COLO829 (cell line): ENCODE data around the gene ZSWIM5.
"Not testable (repeated sequence)": the region's sequence is repeated elsewhere in the genome, so short reads cannot be mapped to it uniquely, and the experiment has no call there.

Experiments used
- DNase-seq: peaks from one replicate; pipeline ENCODE4 v3.0.0; 2012; ENCODE audit warnings: low spot score

The ZSWIM5 gene

DNA sequence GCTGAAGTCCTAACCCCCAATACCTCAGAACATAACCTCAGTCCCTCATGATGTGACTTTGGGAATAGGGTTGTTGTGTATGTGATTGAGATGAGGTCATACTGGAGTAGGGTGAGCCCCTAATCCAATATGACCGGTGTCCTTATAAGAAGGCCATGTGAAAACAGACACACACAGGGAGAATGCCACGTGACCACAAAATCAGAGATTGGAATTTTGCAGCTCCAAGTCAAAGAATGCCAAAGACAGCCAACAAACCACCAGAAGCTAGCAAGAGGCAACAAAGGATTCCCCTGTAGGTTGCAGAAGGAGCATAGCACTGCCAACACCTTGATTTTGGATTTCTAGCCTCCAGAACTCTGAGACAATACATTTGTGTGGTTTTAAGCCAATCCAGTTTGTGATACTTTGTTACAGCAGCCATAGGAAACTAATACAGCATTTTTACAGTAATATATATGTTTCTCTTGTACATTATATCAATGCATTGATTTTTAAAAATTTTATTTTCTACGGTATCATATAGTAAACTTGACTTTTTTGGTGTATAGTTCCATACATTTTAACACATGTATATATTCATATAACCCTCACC lies 5.4 kb downstream of the ZSWIM5 start:
- no peak for DNase-seq

GRCh38 chr1:45200435-45200834 lies 6.0 kb downstream of the ZSWIM5 start:
- no peak for DNase-seq

GRCh38 chr1:45198185-45198584 lies 8.2 kb downstream of the ZSWIM5 start:
- DNase-seq: no peak

- no peak for DNase-seq
Observed at GRCh38 chr1:45196863-45197262, 9.5 kb downstream of the ZSWIM5 start.

- no peak for DNase-seq
Observed at GRCh38 chr1:45191418-45191783, 15.0 kb downstream of the ZSWIM5 start.

GRCh38 chr1:45187725-45188124 lies 18.7 kb downstream of the ZSWIM5 start:
- DNase-seq: no peak

- not testable (repeated sequence) for DNase-seq
Observed at GRCh38 chr1:45179918-45180519, 26.4 kb downstream of the ZSWIM5 start.

DNA sequence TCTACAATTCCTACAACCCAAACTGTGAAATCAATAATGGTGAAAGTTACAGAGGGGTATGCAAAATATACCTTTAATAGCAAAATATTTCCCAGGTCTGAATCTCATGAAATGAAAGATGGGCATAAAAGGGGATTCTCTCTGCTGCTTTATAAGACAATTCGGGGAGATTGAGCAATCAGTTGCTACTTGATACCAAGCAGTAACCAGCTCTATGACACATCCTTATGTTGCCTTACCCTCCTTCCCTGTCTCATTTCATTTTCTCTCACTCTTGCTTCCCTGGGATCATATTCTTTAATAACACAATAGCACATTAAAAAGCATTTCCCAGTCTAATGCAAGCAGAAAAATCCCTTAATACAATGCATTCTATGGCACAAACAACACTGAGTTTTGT lies 29.0 kb downstream of the ZSWIM5 start:
- no peak for DNase-seq

- no peak for DNase-seq
Observed at GRCh38 chr1:45172764-45173163, 33.6 kb downstream of the ZSWIM5 start.

- no peak for DNase-seq
Observed at GRCh38 chr1:45172005-45172404, 34.4 kb downstream of the ZSWIM5 start.

DNA sequence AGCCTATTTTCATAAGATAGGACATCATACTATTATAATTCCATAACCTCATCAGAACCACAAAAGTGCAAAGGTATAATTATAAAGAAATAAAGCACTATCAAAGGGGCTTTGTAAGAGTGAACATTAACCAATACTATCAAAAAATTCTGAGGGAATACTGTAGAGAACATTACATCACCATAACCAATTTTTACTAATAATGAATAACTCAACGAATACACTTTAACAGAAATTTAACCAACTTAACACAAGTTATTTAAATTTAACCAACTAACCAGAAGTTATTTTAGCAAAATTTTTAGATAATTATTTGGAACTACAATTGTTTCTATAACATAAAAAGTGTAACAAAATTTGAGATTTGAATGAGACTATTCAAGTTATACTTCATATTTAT lies 34.8 kb downstream of the ZSWIM5 start:
- no peak for DNase-seq

GRCh38 chr1:45170151-45170742 lies 36.2 kb downstream of the ZSWIM5 start:
- no peak for DNase-seq

DNA sequence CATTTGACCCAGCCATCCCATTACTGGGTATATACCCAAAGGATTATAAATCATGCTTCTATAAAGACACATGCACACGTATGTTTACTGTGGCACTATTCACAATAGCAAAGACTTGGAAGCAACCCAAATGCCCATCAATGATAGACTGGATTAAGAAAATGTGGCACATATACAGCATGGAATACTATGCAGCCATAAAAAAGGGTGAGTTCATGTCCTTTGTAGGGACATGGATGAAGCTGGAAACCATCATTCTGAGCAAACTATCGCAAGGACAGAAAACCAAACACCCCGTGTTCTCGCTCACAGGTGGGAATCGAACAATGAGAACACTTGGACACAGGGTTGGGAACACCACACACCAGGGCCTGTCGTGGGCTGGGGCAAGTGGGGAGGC lies 38.5 kb downstream of the ZSWIM5 start:
- DNase-seq: not testable (repeated sequence)

DNA sequence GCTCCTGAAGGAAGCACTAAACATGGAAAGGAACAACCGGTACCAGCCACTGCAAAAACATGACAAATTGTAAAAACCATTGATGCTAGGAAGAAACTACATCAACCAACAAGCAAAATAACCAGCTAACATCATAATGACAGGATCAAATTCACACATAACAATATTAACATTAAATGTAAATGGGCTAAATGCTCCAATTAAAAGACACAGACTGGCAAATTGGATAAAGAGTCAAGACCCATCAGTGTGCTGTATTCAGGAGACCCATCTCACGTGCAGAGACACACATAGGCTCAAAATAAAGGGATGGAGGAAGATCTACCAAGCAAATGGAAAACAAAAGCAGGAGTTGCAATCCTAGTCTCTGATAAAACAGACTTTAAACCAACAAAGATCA lies 42.1 kb downstream of the ZSWIM5 start:
- not testable (repeated sequence) for DNase-seq

- not testable (repeated sequence) for DNase-seq
Observed at GRCh38 chr1:45163111-45163510, 43.3 kb downstream of the ZSWIM5 start.

- not testable (repeated sequence) for DNase-seq
Observed at GRCh38 chr1:45162041-45163035, 44.1 kb downstream of the ZSWIM5 start.

DNA sequence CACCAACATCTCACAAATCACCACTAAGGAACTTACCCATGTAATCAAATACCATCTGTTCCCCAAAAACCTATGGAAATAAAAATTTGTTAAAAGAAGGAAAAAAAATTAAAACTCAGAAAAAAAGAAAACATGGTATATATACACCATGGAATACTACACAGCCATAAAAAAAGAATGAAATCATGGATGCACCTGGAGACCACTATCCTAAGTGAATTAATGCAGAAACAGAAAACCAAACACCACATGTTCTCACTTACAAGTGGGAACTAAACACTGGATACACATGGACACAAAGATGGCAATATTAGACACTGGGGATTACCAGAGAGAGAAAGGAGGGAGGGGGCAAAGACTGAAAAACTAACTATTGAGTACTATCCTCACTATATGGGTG lies 50.4 kb downstream of the ZSWIM5 start:
- no peak for DNase-seq

GRCh38 chr1:45155423-45155822 lies 51.0 kb downstream of the ZSWIM5 start:
- DNase-seq: no peak

DNA sequence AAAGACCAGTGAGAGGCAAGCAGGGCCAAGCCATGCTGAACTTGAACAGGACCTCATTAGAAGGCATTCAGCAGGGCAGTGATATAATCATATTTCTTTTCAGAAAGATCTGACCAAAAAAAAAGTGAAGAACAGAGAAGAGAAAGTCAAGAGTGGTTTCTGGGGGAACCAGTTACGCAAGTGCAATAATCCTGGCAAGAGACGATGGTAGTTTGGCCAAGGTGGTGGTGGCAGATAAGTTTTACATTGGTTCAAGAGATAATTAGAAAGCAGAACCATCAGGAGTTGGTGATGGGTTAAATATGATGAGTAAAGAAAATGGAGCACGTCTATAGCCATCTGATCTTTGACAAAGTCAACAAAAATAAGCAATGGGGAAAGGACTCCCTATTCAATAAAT lies 54.3 kb downstream of the ZSWIM5 start:
- DNase-seq: no peak

- no peak for DNase-seq
Observed at GRCh38 chr1:45148209-45148825, 58.1 kb downstream of the ZSWIM5 start.

GRCh38 chr1:45146833-45147232 lies 59.6 kb downstream of the ZSWIM5 start:
- DNase-seq: no peak
